Ectodermal cell (in vitro differentiated cells): Measurements from ENCODE around the gene CAVIN4. TPM values are rescaled to one million over a fixed set of nuclear protein-coding genes. Genes with fewer than 3 reads are reported as not detected.

Experiments used
- H3K27ac ChIP-seq: 2 replicates; pipeline ENCODE4 v1.7.0; 2013; ENCODE audit warnings: mild to moderate bottlenecking, low read depth, low read length; ENCODE audit not compliant: insufficient read depth, poor library complexity, severe bottlenecking
- H3K27me3 ChIP-seq: 2 replicates; pipeline ENCODE4 v1.7.0; 2013; ENCODE audit warnings: mild to moderate bottlenecking, low read length; ENCODE audit not compliant: insufficient read depth, control insufficient read depth, poor library complexity, severe bottlenecking
- H3K36me3 ChIP-seq: one replicate; pipeline ENCODE4 v1.7.0; 2013; ENCODE audit warnings: low read length; ENCODE audit not compliant: control insufficient read depth, insufficient read depth
- H3K4me1 ChIP-seq: one replicate; pipeline ENCODE4 v1.7.0; 2013; ENCODE audit warnings: low read length; ENCODE audit not compliant: control insufficient read depth, insufficient read depth
- H3K4me3 ChIP-seq: 2 replicates; pipeline ENCODE4 v1.7.0; 2013; ENCODE audit warnings: low read depth, low read length, control low read depth; ENCODE audit not compliant: insufficient read depth
- H3K9me3 ChIP-seq: 2 replicates; pipeline ENCODE4 v1.7.0; 2013; ENCODE audit warnings: mild to moderate bottlenecking, low read length, moderate library complexity; ENCODE audit not compliant: control insufficient read depth
- WGBS, 2 experiments: methylation state at CpG; one replicate each; pipeline ENCODE4 v1.1.7; 2013; ENCODE audit warnings: missing lambda C conversion rate in 2 of 2; 5-methylcytosine and 5-hydroxymethylcytosine counted together
- polyA plus RNA-seq, 4 experiments: library from polyadenylated mRNA; stranded (reverse); fragments of 50-300 nt; gene quantifications; one replicate each; pipeline ENCODE4 v1.2.3, GENCODE V29; 2013

CAVIN4 gene, protein sequence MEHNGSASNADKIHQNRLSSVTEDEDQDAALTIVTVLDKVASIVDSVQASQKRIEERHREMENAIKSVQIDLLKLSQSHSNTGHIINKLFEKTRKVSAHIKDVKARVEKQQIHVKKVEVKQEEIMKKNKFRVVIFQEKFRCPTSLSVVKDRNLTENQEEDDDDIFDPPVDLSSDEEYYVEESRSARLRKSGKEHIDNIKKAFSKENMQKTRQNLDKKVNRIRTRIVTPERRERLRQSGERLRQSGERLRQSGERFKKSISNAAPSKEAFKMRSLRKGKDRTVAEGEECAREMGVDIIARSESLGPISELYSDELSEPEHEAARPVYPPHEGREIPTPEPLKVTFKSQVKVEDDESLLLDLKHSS
- 10.3 TPM for polyA plus RNA-seq (2013, experiment 1 of 4)
- polyA plus RNA-seq (2013, experiment 2 of 4) = 12.6 TPM
- polyA plus RNA-seq (2013, experiment 3 of 4) = 6.9 TPM
- 7.9 TPM for polyA plus RNA-seq (2013, experiment 4 of 4)

DNA sequence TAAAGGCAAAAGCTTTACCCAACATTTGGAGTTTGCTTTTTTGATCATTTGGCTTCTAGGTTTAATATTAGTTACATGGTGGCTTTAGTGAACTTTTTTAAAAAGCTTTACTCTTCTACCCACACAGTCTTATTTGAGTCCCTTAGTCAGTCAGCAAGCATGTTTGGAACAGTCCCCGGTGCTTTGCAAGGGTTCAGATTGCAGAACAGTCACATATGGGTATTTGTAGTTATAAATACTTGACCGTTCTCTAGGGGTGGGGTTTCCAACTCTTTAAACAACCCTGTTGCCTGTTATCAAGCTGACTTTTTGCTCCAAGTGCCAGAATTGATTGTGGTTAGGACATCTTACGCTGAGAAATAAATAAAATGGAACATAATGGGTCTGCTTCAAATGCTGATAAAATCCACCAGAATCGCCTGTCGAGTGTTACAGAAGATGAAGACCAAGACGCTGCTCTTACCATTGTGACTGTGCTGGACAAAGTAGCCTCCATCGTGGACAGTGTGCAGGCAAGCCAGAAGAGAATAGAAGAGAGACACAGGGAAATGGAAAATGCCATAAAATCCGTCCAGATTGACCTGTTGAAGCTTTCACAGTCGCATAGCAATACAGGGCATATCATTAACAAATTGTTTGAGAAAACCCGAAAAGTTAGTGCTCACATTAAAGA, at the start of gene CAVIN4:
TSS of gene CAVIN4 (plus strand) at position 304 of the 673 bp plus-strand sequence. CDS start at position 369, 65 bp downstream.
- no peaks in the 10 kb centered on the region for H3K4me1 ChIP-seq
- 96% methylated on average over 10 of the region's 10 CpGs for WGBS, 2 experiments
- H3K9me3 ChIP-seq = no peaks in the 10 kb centered on the region
- no peaks in the 10 kb centered on the region for H3K27me3 ChIP-seq
- H3K27ac ChIP-seq = no peak within 1 kb of the TSS
- H3K4me3 ChIP-seq = no peak within 1 kb of the TSS
- H3K36me3 ChIP-seq = peaks cover 16% of the 10 kb centered on the region

- Histone ChIP-seq H3K36me3 (peaks cover 7% of the 10 kb centered on the region), H3K4me1 (no peaks in the 10 kb centered on the region), H3K27me3 (no peaks in the 10 kb centered on the region), H3K9me3 (no peaks in the 10 kb centered on the region), H3K27ac (no peak overlapping the region), H3K4me3 (no peak overlapping the region)
- WGBS, 2 experiments = 90 to 93% methylated on average over 4 of the region's 4 CpGs
Measured at GRCh38 chr9:100534401-100534800, 43.5 kb upstream of the CAVIN4 start.

- no peaks in the 10 kb centered on the region for H3K9me3 ChIP-seq
Measured at GRCh38 chr9:100540327-100540726, 37.6 kb upstream of the CAVIN4 start.

DNA sequence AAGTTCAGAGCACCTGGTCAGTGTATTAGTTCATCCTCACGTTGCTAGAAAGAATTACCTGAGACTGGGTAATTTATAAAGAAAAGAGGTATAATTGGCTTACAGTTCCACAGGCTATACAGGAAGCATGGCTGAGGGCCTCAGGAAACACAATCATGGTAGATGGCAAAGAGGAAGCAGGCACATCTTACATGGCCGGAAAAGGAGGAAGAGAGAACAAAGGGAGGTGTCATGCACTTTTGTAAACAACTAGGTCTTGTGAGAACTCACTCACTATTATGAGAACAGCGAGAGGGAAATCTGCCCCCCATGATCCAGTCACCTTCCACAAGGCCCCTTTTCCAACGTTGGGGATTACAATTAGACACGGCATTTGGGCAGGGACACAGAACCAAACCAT, 28.8 kb upstream of the CAVIN4 start:
- no peak overlapping the region for H3K27ac ChIP-seq
- H3K9me3 ChIP-seq = no peaks in the 10 kb centered on the region
- no peaks in the 10 kb centered on the region for H3K27me3 ChIP-seq
- peaks cover 53% of the 10 kb centered on the region for H3K36me3 ChIP-seq
- H3K4me1 ChIP-seq = no peaks in the 10 kb centered on the region
- no peak overlapping the region for H3K4me3 ChIP-seq
- WGBS, 2 experiments = 93% methylated on average over 5 of the region's 5 CpGs

More at GRCh38 chr9:100540327-100540726, 37.6 kb upstream of the CAVIN4 start:
- Histone ChIP-seq H3K27me3 (no peaks in the 10 kb centered on the region), H3K4me3 (no peak overlapping the region), H3K36me3 (peaks cover 40% of the 10 kb centered on the region), H3K4me1 (no peaks in the 10 kb centered on the region), H3K27ac (no peak overlapping the region)
- 95 to 98% methylated on average over 12 of the region's 12 CpGs for WGBS, 2 experiments

DNA sequence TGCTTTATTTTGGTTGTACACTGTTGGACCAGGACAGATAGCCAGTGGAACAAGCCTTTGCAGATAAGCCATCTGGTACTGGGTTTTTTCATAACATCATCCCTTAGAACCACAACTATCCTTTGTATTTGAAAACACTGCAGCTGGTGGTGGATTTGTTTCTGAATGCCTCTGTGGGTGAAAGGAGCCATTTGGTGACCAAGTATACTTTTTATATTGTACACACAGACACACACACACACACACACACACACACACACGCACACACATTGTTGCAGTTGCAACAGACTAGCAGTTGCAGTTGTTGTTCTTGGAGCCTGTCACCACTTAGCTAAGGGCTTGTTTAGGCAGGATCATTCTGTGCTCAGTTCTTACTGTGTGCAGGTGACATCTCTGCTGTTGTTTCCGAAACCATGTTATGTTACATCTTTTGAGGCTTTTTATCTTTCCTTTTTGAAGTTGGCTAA, 22.9 kb upstream of the CAVIN4 start:
- Histone ChIP-seq H3K4me3 (no peak overlapping the region), H3K27ac (no peak overlapping the region), H3K9me3 (no peaks in the 10 kb centered on the region), H3K36me3 (peaks cover 31% of the 10 kb centered on the region), H3K4me1 (no peaks in the 10 kb centered on the region), H3K27me3 (no peaks in the 10 kb centered on the region)
- 71 to 80% methylated on average over 2 of the region's 2 CpGs for whole genome bisulfite sequencing, 2 experiments

GRCh38 chr9:100555471-100555870, 22.4 kb upstream of the CAVIN4 start:
- Histone ChIP-seq H3K9me3 (no peaks in the 10 kb centered on the region), H3K36me3 (peaks cover 26% of the 10 kb centered on the region), H3K4me3 (no peak overlapping the region), H3K4me1 (no peaks in the 10 kb centered on the region), H3K27ac (no peak overlapping the region), H3K27me3 (no peaks in the 10 kb centered on the region)
- 89% methylated on average over 1 of the region's 1 CpG; no CpG with 5 or more reads in 1 of the 2 experiments for WGBS, 2 experiments

- H3K27ac ChIP-seq = no peak overlapping the region
- H3K9me3 ChIP-seq = no peaks in the 10 kb centered on the region
- no peaks in the 10 kb centered on the region for H3K4me1 ChIP-seq
- WGBS, 2 experiments = 93 to 94% methylated on average over 3 of the region's 3 CpGs
- H3K27me3 ChIP-seq = no peaks in the 10 kb centered on the region
- H3K4me3 ChIP-seq = no peak overlapping the region
- peaks cover 29% of the 10 kb centered on the region for H3K36me3 ChIP-seq
Measured at GRCh38 chr9:100557053-100557452, 20.8 kb upstream of the CAVIN4 start.

DNA sequence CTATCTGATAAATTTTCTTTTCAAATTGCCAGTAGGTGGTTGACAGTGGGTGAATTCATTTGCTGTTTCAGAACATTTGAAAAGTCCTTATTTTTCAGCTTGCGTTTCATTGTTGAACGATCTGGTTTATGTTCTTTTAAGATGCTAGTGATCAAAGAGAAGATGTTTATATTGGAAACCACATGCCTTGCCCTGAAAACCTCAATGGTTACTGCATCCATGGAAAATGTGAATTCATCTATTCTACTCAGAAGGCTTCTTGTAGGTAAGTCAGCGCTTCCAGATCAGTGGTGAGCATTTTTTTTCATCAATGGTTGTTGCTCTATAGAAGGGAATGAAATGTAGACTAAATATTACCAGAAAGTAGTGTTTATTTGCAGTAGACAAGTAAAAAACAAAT, 16.6 kb upstream of the CAVIN4 start:
- Histone ChIP-seq H3K27ac (no peak overlapping the region), H3K27me3 (no peaks in the 10 kb centered on the region), H3K36me3 (peaks cover 24% of the 10 kb centered on the region), H3K4me3 (no peak overlapping the region), H3K4me1 (no peaks in the 10 kb centered on the region), H3K9me3 (no peaks in the 10 kb centered on the region)
- WGBS, 2 experiments = 95% methylated on average over 3 of the region's 3 CpGs

- Histone ChIP-seq H3K27ac (no peak overlapping the region), H3K9me3 (no peaks in the 10 kb centered on the region), H3K27me3 (no peaks in the 10 kb centered on the region), H3K36me3 (peaks cover 18% of the 10 kb centered on the region), H3K4me3 (no peak overlapping the region), H3K4me1 (no peaks in the 10 kb centered on the region)
- 86 to 87% methylated on average over 2 to 3 of the region's 3 CpGs for WGBS, 2 experiments
Measured at GRCh38 chr9:100567856-100568255, 10.0 kb upstream of the CAVIN4 start.

GRCh38 chr9:100573655-100574260, 4.1 kb upstream of the CAVIN4 start:
- 99 to 100% methylated on average over 2 to 3 of the region's 3 CpGs for WGBS, 2 experiments
- no peak overlapping the region for H3K27ac ChIP-seq
- no peaks in the 10 kb centered on the region for H3K9me3 ChIP-seq
- no peak overlapping the region for H3K4me3 ChIP-seq
- H3K36me3 ChIP-seq = peaks cover 18% of the 10 kb centered on the region
- H3K27me3 ChIP-seq = no peaks in the 10 kb centered on the region
- H3K4me1 ChIP-seq = no peaks in the 10 kb centered on the region
